HCT116 (cell line): ENCODE data around the gene CMPK1.

Source experiments
- CTCF ChIP-seq, 3 experiments: fragments of 200-600 bp in 1 of 3; sonication (generic) in 1 of 3; IDR thresholded peaks in 2 of 3; conservative IDR thresholded peaks in 1 of 3; 2 replicates each; pipeline ENCODE4 v1.5.1; 2012 to 2017; ENCODE audit warnings: low read depth in 2 of 3, low read length in 2 of 3, antibody characterized with exemption in 1 of 3, borderline replicate concordance in 1 of 3, control low read depth in 1 of 3, mild to moderate bottlenecking in 1 of 3, mixed read lengths in 1 of 3, mixed run types in 1 of 3, moderate library complexity in 1 of 3; ENCODE audit not compliant: insufficient read depth in 1 of 3
- EZH2 ChIP-seq: fragments of 200-600 bp; sonication (generic); IDR thresholded peaks from 2 replicates; pipeline ENCODE4 v1.6.1; 2017; ENCODE audit warnings: antibody characterized with exemption, mixed run types
- MAX ChIP-seq: IDR thresholded peaks from 2 replicates; pipeline ENCODE4 v1.6.1; 2012
- POLR2A ChIP-seq: IDR thresholded peaks from 2 replicates; pipeline ENCODE4 v1.7.0; 2011; ENCODE audit warnings: borderline replicate concordance; ENCODE audit not compliant: insufficient read depth, insufficient read length; ENCODE audit errors: extremely low read depth
- RAD21 ChIP-seq: IDR thresholded peaks from 2 replicates; pipeline ENCODE4 v1.6.1; 2012; ENCODE audit warnings: low read depth, mild to moderate bottlenecking
- TCF7L2 ChIP-seq: IDR thresholded peaks from 2 replicates; pipeline ENCODE4 v1.7.0; 2011; ENCODE audit warnings: borderline replicate concordance, inconsistent platforms; ENCODE audit not compliant: insufficient read depth, insufficient read length; ENCODE audit errors: extremely low read depth

GRCh38 chr1:47410068-47410455, 76.5 kb downstream of the CMPK1 start:
- TF ChIP-seq CTCF (IDR thresholded peaks at IDR 0.05 in 2 of 3, conservative IDR thresholded peaks at IDR 0.05 in 1 of 3; ENCODE audit: borderline replicate concordance in 1 of 3, insufficient read depth in 1 of 3, low read depth in 2 of 3, low read length in 2 of 3) (no peak), POLR2A (no peak), MAX (no peak), EZH2 (no peak), RAD21 (no peak), TCF7L2 (no peak)
